GM06990 (cell line): ENCODE results near the gene EIPR1.

Experiments
- DNase-seq: peaks from one replicate; pipeline ENCODE4 v3.0.0-alpha.2; 2011; ENCODE audit not compliant: insufficient read length; ENCODE audit errors: extremely low read depth
- H3K27me3 ChIP-seq: replicated peaks from 2 replicates; pipeline ENCODE4 v1.6.0; 2011; ENCODE audit warnings: low read length; ENCODE audit not compliant: control insufficient read depth, insufficient read depth
- H3K36me3 ChIP-seq: 2 replicates; pipeline ENCODE4 v1.5.1; 2011; ENCODE audit warnings: low read length; ENCODE audit not compliant: control insufficient read depth, insufficient read depth
- H3K4me3 ChIP-seq: replicated peaks from 2 replicates; pipeline ENCODE4 v1.5.1; 2011; ENCODE audit warnings: low read depth, mild to moderate bottlenecking, control low read depth, low read length
- TF ChIP-seq, protein P1 (sequence below): IDR thresholded peaks from 2 replicates; pipeline ENCODE4 v1.5.1; 2011; ENCODE audit warnings: low read length, control low read depth, mild to moderate bottlenecking, inconsistent platforms; ENCODE audit not compliant: insufficient read depth, poor library complexity, severe bottlenecking

EIPR1 gene

GRCh38 chr2:3217646-3218045 is 160.0 kb downstream of the EIPR1 start:
- TF ChIP-seq, protein P1, sequence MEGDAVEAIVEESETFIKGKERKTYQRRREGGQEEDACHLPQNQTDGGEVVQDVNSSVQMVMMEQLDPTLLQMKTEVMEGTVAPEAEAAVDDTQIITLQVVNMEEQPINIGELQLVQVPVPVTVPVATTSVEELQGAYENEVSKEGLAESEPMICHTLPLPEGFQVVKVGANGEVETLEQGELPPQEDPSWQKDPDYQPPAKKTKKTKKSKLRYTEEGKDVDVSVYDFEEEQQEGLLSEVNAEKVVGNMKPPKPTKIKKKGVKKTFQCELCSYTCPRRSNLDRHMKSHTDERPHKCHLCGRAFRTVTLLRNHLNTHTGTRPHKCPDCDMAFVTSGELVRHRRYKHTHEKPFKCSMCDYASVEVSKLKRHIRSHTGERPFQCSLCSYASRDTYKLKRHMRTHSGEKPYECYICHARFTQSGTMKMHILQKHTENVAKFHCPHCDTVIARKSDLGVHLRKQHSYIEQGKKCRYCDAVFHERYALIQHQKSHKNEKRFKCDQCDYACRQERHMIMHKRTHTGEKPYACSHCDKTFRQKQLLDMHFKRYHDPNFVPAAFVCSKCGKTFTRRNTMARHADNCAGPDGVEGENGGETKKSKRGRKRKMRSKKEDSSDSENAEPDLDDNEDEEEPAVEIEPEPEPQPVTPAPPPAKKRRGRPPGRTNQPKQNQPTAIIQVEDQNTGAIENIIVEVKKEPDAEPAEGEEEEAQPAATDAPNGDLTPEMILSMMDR, result no peak
- no peak for DNase-seq
- Histone ChIP-seq H3K27me3 (no peaks in the 10 kb centered on the region), H3K4me3 (no peak overlapping the region), H3K36me3 (peaks cover 2% of the 10 kb centered on the region)

GRCh38 chr2:3216841-3217495 is 160.7 kb downstream of the EIPR1 start:
- no peak overlapping the region for H3K4me3 ChIP-seq
- H3K36me3 ChIP-seq, result peaks cover 2% of the 10 kb centered on the region
- H3K27me3 ChIP-seq, result no peaks in the 10 kb centered on the region
- DNase-seq, result no peak
- TF ChIP-seq, protein P1, result no peak

- Histone ChIP-seq H3K36me3 (no peaks in the 10 kb centered on the region; the same call in none of the 2 replicates), H3K27me3 (no peaks in the 10 kb centered on the region), H3K4me3 (no peak overlapping the region)
- DNase-seq, result no peak
- TF ChIP-seq, protein P1, result no peak
Measured at GRCh38 chr2:3214806-3215404, 162.7 kb downstream of the EIPR1 start.

GRCh38 chr2:3214065-3214464 is 163.6 kb downstream of the EIPR1 start:
- no peak for DNase-seq
- TF ChIP-seq, protein P1, result no peak
- Histone ChIP-seq H3K4me3 (no peak overlapping the region), H3K27me3 (no peaks in the 10 kb centered on the region), H3K36me3 (no peaks in the 10 kb centered on the region; the same call in none of the 2 replicates)

DNA sequence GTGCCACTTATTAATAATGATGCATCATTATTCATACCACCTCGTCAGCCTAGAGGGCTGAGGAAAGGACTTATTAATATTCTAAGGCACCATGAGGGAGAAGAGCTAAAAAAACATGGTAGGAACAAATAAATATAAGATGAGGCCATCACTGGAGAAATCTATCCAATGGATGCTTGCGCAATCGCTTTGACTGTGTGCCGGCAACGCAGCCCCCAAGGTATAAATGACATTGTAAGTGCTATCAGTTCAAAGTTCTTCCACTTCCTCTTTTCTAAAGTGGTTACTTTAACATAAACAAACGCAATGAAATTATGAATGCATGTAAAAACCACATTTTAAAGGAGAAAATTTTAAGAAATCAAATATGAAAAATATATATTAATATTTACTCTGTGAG is 164.6 kb downstream of the EIPR1 start:
- TF ChIP-seq, protein P1, result no peak
- no peak overlapping the region for H3K4me3 ChIP-seq
- no peak for DNase-seq
- H3K27me3 ChIP-seq, result no peaks in the 10 kb centered on the region
- H3K36me3 ChIP-seq, result no peaks in the 10 kb centered on the region; the same call in none of the 2 replicates
